Measurements from ENCODE around the gene DLGAP4.

GRCh38 chr20:36541768-36542488 is 235.8 kb downstream of the DLGAP4 start:
- TF ChIP-seq SUZ12 (IDR thresholded peaks at IDR 0.05; ENCODE audit: low read depth, low read length) (no peak), ZNF501 (CRISPR knock-in tag; IDR thresholded peaks at IDR 0.05) (no peak), ZMYM3 (CRISPR knock-in tag; IDR thresholded peaks at IDR 0.05) (0 out of 2 replicates have a peak, but pooled peaks have one; percentile 17), ZNF382 (CRISPR knock-in tag; IDR thresholded peaks at IDR 0.05; ENCODE audit: borderline replicate concordance) (no peak), GZF1 (CRISPR knock-in tag; IDR thresholded peaks at IDR 0.05) (no peak), ZNF354B (CRISPR knock-in tag; IDR thresholded peaks at IDR 0.05) (no peak), TFDP1 (CRISPR knock-in tag; IDR thresholded peaks at IDR 0.05; ENCODE audit: borderline replicate concordance) (no peak), JUND (CRISPR knock-in tag; IDR thresholded peaks at IDR 0.05) (no peak), ZNF441 (CRISPR knock-in tag; IDR thresholded peaks at IDR 0.05; ENCODE audit: borderline replicate concordance) (no peak)

Measured in HepG2 (cell line).